Activated CD4-positive, CD25-positive, alpha-beta regulatory T cell treated with anti-CD3 and anti-CD28 coated beads, Interleukin-2, amount 50 U/mL, for 16 hours (primary cell): ENCODE measurements around the gene GALNT12.

ENCODE experiments used
- DNase-seq: peaks from one replicate; pipeline ENCODE4 v3.0.0-alpha.2; 2020; ENCODE audit warnings: low read depth, low spot score

GALNT12 gene

GRCh38 chr9:98781588-98782383 is 25.7 kb upstream of the GALNT12 start:
- DNase-seq, result no peak

GRCh38 chr9:98783518-98784226 is 23.8 kb upstream of the GALNT12 start:
- no peak for DNase-seq

- no peak for DNase-seq
These were observed 22.4 kb upstream of the GALNT12 start for GRCh38 chr9:98784831-98785806.

- DNase-seq, result no peak
These were observed 20.5 kb upstream of the GALNT12 start for GRCh38 chr9:98786750-98787510.

GRCh38 chr9:98787766-98788335 is 19.6 kb upstream of the GALNT12 start:
- DNase-seq, result no peak

- no peak for DNase-seq
These were observed 17.9 kb upstream of the GALNT12 start for GRCh38 chr9:98789483-98790133.

GRCh38 chr9:98790134-98790841 is 17.2 kb upstream of the GALNT12 start:
- no peak for DNase-seq

GRCh38 chr9:98790842-98791607 is 16.4 kb upstream of the GALNT12 start:
- no peak for DNase-seq

- DNase-seq, result no peak
These were observed 15.6 kb upstream of the GALNT12 start for GRCh38 chr9:98791608-98792490.

GRCh38 chr9:98793031-98793430 is 14.4 kb upstream of the GALNT12 start:
- no peak for DNase-seq

- no peak for DNase-seq
These were observed 12.7 kb upstream of the GALNT12 start for GRCh38 chr9:98794802-98795201.

GRCh38 chr9:98795295-98795955 is 12.0 kb upstream of the GALNT12 start:
- DNase-seq, result no peak

- DNase-seq, result no peak
These were observed 11.5 kb upstream of the GALNT12 start for GRCh38 chr9:98795970-98796363.

GRCh38 chr9:98796364-98797101 is 10.9 kb upstream of the GALNT12 start, which contains the start of gene ANKS6:
Gene ANKS6 (minus strand): TSS chr9:98796555. CDS start chr9:98796491, 64 bp downstream.
- peak; percentile 66 for DNase-seq

GRCh38 chr9:98797491-98797890 is 10.0 kb upstream of the GALNT12 start:
- no peak for DNase-seq

- no peak for DNase-seq
These were observed 9.2 kb upstream of the GALNT12 start for GRCh38 chr9:98798254-98798653.
